GM18526 (cell line): ENCODE data around the gene PAFAH2.

ENCODE experiments used
- POLR2A ChIP-seq: IDR thresholded peaks from 3 replicates; pipeline ENCODE4 v1.6.1; 2011; ENCODE audit not compliant: insufficient read length; ENCODE audit errors: extremely low read depth

Gene PAFAH2

DNA sequence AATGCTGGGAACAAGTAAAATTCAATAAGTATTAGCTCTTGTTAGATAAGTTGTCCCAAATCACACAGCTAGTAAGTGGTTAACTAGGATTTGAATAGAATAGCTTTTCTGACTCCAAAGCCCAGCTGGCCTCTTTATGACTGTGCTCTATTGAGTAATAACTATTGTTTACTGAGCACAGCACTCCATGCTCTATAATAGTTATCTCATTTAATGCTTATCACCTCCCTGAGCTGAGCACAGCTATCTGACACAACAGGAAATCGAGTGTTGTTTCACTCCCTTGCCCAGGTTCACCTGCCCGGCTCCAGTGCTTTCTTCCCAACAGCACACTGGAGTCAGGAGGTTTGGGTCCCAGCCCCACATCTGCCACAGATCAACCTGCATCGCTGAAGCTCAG is 52.9 kb downstream of the PAFAH2 start:
- TF ChIP-seq POLR2A: no peak

DNA sequence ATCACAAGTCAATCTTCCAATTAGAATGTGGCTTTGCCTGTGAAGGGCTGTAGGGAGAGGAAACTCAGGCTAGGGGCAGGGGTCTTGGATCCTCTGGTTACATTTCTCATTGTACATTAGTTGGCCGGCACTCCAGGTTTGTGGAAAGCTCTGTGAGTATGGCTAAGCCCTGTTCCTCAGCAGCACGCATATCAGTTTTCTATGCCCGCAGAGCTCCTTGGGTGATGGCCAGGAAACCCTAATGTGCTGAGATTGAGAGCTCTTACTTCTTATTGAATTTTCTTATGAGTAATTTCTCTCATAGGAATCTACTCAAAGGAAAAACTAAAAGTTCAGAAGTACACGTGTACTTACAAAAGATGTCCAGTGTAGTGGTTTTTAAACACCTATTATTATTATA is 60.9 kb downstream of the PAFAH2 start:
- no peak for TF ChIP-seq POLR2A

DNA sequence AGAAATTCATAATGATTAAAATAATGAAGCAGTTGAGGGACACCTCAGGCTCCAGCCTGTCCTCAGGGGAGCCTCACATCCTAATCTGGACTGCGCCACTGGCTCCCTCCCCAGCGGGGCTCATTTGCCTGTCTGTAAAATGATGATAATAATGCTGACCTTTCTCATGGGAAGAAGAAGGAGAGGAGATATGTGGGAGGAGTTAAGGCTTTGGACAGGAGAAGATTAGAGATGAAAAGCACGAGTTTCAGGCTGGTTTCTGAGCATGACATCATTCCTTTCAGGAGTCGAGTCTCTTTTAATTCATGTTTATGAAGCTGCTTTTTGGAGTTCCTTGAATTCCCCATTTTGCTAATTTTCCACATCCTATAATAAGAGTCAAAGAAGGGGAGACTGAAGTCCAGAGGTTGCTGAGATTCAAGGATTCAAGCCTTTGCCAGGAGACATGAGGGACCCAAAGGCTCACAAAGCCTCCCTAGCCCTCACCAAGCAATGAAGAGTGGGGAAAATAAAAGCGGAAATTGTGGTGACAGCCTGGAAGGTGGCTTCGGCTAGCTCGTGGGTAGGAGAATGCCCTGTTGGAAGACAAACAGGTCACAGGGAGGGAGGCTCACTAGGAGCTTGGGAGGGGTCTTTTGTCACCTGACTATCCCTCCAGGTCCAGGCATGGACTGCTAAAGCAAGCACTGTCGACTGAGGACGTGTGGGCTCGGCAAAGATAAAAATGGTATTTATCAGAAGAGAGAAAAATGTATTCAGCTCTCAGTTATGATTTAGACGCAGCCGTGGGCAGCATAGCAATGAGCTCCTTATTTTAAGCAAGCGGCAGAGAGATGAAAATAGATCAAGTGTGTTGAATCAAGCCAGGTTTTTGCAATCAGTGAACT is 64.1 kb downstream of the PAFAH2 start:
- no peak for TF ChIP-seq POLR2A

DNA sequence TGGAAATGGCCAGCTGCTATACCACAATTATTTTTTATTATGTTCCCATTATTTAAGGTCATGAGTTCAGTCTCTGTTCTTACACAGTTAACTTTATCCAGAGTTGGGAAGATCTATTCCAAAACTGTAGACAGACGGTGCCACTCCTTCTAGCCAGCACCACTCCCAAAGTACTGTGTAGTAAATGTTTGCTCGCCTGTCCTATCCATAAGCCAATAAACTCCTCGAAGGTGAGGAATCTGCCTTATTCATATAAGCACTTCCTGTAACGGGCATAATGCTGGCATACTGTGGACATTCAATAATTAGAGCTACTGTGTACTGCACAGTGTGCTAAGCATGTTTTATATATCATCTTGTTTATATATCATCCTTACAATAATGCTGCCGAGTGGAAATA is 65.5 kb downstream of the PAFAH2 start:
- no peak for TF ChIP-seq POLR2A

DNA sequence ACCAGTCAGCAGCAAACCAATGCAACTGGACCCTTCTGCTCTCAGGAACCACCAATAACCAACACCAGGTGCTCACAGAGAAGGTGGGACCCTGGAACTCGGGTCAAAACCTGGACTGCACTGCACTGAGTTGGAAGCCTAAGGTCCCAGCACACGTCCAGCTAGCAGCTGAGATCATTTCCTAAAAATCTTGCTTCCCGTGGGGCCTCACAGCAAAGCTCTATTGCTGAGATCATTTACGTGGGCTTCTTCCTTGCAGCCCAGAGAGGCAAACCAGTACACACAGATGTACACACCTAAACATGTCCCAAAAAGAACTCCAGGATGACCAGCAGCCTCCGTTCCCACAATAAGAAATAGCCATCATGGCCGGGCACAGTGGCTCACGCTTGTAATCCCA is 68.8 kb downstream of the PAFAH2 start:
- TF ChIP-seq POLR2A: no peak

DNA sequence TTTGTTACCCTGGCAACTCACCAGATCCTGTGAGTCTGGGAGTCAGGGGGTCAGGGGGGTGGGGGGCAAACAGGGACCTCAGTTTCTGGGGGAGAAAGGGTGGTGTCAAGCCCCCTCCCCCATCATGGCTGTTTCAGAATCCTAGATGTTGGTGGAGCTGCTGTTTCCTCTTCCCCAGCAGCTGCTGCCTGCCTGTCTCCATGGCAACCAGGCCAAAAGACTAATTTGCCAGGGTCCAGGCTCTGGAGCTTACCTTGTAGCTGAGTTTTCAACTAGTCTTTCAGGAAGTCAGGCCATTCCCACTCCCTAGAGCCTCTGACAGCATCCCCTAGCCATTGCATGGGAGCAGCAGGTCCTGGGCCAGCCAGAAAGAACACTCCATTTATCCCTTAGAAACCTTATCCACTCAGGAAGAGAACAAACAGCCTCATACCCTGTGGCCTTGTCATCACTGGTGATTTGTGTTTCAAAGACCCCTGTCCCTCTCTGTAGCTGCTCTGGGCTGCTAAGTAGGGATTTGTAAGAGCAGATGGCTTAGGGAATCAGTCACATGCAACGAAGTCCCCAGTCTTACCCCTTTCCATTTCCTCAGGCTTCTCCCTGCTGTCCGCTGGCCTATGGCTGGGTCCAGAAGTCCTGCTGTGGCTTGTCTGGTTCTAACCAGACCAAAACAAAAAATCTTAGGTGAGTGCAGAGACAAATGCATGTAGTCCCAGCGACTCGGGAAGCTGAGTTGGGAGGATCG is 70.2 kb downstream of the PAFAH2 start:
- no peak for TF ChIP-seq POLR2A

DNA sequence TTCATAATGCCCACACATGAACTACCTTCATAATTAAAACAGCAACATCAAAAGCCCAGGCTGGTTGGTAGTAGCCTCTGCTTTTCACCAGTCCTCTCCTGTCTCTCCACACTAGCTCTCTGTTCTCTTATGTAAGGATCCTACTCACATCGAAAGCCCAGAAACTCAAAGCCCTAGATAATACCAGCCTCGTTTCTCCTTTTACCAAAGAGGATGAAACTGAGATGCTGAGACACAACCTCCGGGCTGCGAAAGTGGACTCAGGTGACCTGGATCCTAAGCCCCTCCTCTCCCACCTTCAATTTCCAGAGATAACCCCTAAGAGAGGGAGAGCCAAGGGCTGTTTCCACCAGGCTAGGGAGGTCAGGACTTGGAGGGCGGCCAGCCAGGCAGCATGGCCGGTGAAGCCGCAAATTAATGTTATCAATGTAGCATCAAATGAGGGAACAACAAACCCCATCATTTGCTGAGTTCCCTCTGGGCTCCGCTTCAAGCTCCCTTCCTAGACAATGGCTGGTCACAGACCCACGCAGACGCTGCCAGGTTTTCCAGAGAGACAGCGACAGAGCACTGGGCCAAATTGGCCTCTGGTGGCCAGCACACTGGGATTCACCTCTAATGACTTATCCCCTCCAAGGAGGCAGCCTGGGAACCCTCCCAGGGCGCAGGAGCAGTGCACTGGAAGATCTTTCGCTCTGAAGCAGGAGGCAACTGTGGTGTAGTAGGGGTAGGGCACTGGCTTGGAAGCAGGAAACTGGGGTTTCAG is 70.9 kb downstream of the PAFAH2 start:
- no peak for TF ChIP-seq POLR2A

DNA sequence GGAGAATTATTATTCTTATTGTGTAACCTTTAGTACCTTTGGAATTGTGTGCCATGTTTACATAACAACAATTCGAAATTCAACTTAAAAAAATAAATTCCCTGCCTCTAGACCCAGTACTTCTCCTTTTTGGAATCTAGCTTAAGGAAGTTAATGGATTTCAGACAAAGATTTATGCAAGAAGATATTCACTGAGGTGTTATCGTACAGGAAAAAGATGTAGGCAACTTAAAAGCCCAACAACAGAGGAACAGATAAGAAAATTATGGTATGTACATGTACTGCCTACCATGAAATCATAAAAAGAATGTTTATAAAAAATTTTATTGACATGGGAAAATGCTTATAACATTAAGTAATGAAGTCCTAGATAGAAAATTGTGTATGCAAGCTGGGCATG is 73.4 kb downstream of the PAFAH2 start:
- TF ChIP-seq POLR2A: no peak

DNA sequence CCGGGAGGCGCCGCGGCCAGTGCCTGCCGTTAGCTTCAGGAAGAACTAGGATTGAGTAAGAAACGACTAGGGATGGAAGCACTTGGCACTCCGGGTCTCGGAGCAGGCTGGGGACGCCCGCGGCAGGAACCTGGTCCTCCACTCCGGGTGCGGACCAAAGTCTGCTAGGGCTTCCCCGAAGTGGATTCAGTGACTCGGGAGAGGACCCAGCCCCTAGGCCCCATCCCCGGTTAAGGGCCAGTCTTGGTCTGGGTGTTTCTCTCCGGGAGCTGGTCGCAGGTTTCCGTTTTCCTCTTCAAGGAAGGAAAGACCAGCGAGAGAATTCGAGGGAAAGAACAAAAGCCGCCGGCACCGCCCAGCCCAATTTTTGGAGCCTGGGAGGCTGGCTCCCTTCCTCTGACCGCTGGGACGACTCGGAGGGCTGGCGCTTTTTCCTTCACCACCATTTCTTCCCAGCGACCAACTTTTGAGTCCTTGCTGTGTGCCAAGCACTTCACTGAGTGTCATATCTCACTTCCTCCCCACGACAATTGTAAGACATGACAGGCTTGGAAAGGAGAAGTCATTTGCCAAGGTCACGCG is 74.8 kb downstream of the PAFAH2 start:
- TF ChIP-seq POLR2A: no peak

DNA sequence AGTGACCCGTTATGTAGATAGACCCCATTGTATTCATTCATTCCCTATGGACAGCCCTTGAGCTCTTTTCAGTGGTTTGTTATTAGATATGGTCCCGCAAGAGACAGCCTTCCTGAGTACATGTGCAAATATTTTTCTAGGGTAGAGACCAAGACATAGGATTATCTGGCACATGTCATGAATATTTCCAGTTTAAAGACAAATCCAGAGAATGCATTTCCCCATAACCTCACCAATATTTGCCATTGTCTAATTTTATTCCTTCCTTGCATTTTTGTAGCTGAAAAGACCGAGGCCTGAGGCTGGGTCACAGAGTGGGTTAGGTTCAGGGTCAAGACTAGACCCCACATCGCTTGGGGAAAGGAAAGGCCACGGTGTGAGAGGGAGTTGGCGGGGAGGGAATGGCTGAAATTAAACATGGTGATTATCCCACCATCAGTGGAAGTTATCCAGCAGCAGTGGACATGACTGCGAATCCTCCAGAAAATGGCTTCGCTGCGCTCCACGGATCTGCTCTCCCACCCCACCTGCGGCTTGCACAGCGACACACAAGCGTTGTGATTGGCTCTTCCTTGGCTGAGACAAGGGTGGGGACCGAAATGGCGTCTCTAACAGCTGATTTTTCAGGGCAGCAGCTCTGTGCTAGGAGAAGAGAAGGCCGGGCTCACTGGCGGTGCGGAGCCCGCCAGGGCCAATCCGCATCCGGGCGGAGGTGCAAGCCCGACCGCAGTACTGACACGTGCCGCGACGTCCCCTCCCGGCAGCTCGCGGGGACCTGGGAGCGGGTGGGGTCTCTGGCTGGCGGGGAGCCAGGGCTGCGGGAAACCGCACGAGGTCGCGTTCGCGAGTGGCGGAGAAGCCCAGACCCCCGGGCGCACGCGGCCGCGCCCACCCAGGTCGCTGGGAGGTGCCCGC is 75.5 kb downstream of the PAFAH2 start:
- no peak for TF ChIP-seq POLR2A

DNA sequence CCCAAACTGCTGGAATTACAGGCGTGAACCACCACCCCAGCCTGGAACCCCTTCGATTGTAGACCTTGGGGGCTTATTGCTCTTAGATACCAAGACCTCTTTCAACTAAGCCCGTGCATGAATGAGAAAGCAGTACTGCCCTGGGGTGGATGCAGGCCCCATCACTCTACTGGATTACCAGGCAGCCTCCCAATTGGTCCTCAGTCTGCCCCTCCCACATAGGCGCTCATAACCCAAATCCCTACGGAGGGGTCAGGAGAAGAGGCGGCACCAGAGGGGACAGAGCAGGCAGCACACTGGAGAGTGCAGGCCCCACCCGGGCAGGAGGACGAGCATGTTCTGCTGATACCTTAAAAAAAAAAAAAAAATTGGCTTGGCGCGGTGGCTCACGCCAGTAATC is 79.2 kb downstream of the PAFAH2 start:
- TF ChIP-seq POLR2A: no peak

DNA sequence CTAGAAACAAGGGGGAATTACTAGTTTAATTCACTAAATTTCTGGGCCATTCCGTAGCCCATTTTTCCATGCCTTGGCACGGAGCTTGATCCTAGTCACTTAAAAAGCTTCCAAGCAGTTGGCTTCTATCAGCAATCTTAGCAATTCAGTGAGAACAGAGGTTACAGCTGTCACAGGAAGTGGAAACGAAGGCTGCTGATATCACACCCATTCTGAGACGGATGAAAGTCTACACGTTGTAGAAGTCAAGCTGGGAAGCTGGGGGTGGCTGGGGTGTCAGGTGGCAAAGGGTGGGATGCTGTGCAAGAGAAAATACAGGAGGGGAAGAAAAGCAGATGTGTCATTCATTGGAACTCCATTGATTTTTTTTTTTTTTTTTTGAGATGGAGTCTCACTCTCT is 79.9 kb downstream of the PAFAH2 start:
- TF ChIP-seq POLR2A: no peak

DNA sequence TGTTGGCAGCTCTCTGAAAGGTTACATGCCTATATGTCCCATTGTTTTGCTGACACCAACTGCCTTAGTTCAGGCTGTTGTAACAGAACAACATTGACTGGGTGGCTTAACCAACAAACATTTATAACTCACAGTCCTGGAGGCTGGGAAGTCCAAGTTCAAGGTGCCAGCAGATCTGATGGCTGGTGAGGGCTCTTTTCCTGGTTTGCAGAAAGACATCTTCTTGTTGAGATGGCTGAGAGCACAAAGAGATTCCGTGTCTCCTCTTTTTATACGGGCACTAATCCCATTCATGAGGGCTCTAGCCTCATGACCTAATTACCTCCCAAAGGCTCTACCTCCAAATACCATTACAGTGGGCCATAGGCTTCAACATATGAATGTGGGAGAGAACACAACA is 81.4 kb downstream of the PAFAH2 start:
- no peak for TF ChIP-seq POLR2A
